ENCODE data around the gene EXOC6B.

EXOC6B gene

GRCh38 chr2:72146347-72147302, 679.2 kb downstream of the EXOC6B start:
- Histone ChIP-seq H3K27me3 (ENCODE audit: insufficient read depth, low read depth, severe bottlenecking) (peaks cover 72% of the 10 kb centered on the region), H3K27ac (no peak overlapping the region), H3K4me3 (ENCODE audit: low read depth, low read length) (peak overlapping the region; percentile 56), H3K9me3 (ENCODE audit: severe bottlenecking) (peaks cover 9% of the 10 kb centered on the region), H3K36me3 (no peaks in the 10 kb centered on the region)
- peak; percentile 14 for DNase-seq
- TF ChIP-seq CTCF (IDR thresholded peaks at IDR 0.05; ENCODE audit: low read depth, low read length) = no peak

- no peaks in the 10 kb centered on the region for H3K36me3 ChIP-seq
- H3K27ac ChIP-seq = no peak overlapping the region
- H3K27me3 ChIP-seq (ENCODE audit: insufficient read depth, low read depth, severe bottlenecking) = peaks cover 72% of the 10 kb centered on the region
- DNase-seq = peak; percentile 7
- no peak for TF ChIP-seq CTCF (IDR thresholded peaks at IDR 0.05; ENCODE audit: low read depth, low read length)
- H3K4me3 ChIP-seq (ENCODE audit: low read depth, low read length) = peak overlapping the region; percentile 56
- H3K9me3 ChIP-seq (ENCODE audit: severe bottlenecking) = peaks cover 9% of the 10 kb centered on the region
Observed at GRCh38 chr2:72145658-72146329, 680.0 kb downstream of the EXOC6B start.

GRCh38 chr2:72145289-72145657, 680.6 kb downstream of the EXOC6B start:
- Histone ChIP-seq H3K27me3 (ENCODE audit: insufficient read depth, low read depth, severe bottlenecking) (peaks cover 69% of the 10 kb centered on the region), H3K4me3 (ENCODE audit: low read depth, low read length) (peak overlapping the region; percentile 56), H3K36me3 (no peaks in the 10 kb centered on the region), H3K9me3 (ENCODE audit: severe bottlenecking) (peaks cover 9% of the 10 kb centered on the region), H3K27ac (no peak overlapping the region)
- DNase-seq = peak; percentile 47
- no peak for TF ChIP-seq CTCF (IDR thresholded peaks at IDR 0.05; ENCODE audit: low read depth, low read length)

GRCh38 chr2:72144632-72145288, 681.1 kb downstream of the EXOC6B start:
- Histone ChIP-seq H3K9me3 (ENCODE audit: severe bottlenecking) (peaks cover 9% of the 10 kb centered on the region), H3K4me3 (ENCODE audit: low read depth, low read length) (peak overlapping the region; percentile 56), H3K36me3 (no peaks in the 10 kb centered on the region), H3K27me3 (ENCODE audit: insufficient read depth, low read depth, severe bottlenecking) (peaks cover 64% of the 10 kb centered on the region), H3K27ac (no peak overlapping the region)
- no peak for TF ChIP-seq CTCF (IDR thresholded peaks at IDR 0.05; ENCODE audit: low read depth, low read length)
- peak; percentile 65 for DNase-seq

GRCh38 chr2:72144274-72144631, 681.6 kb downstream of the EXOC6B start:
- H3K36me3 ChIP-seq = no peaks in the 10 kb centered on the region
- peak overlapping the region; percentile 56 for H3K4me3 ChIP-seq (ENCODE audit: low read depth, low read length)
- H3K27ac ChIP-seq = no peak overlapping the region
- no peak for TF ChIP-seq CTCF (IDR thresholded peaks at IDR 0.05; ENCODE audit: low read depth, low read length)
- peaks cover 9% of the 10 kb centered on the region for H3K9me3 ChIP-seq (ENCODE audit: severe bottlenecking)
- H3K27me3 ChIP-seq (ENCODE audit: insufficient read depth, low read depth, severe bottlenecking) = peaks cover 59% of the 10 kb centered on the region
- no peak for DNase-seq
